Stimulated activated naive CD8-positive, alpha-beta T cell treated with anti-CD3 and anti-CD28 coated beads, Interleukin-15, amount 100 ng/mL, for 72 hours (primary cell): Measurements from ENCODE around the gene HS3ST2.
A peak's percentile ranks its signal among the peaks of the same experiment; 100 is the strongest.
"Not testable (repeated sequence)": the region's sequence is repeated elsewhere in the genome, so short reads cannot be mapped to it uniquely, and the experiment has no call there.

ENCODE experiments used
- ATAC-seq: fragments of 150-1000 bp; cut with Tn5 transposase; 2 replicates; pipeline ENCODE4 v1.10.0; 2021; ENCODE audit warnings: mild to moderate bottlenecking, moderate library complexity
- DNase-seq, 2 donors: peaks; one replicate each; pipeline ENCODE4 v3.0.0; 2021 to 2022
- H3K27ac Mint-ChIP-seq, 2 donors: one replicate each; pipeline ENCODE4 v1.8.0; 2022; ENCODE audit warnings: mild to moderate bottlenecking in 2 of 2, mixed read lengths in 2 of 2, moderate library complexity in 2 of 2
- H3K27me3 Mint-ChIP-seq: one replicate; pipeline ENCODE4 v1.8.0; 2022; ENCODE audit warnings: mixed read lengths
- H3K4me1 Mint-ChIP-seq: one replicate; pipeline ENCODE4 v1.8.0; 2022; ENCODE audit warnings: mild to moderate bottlenecking, mixed read lengths
- H3K4me3 Mint-ChIP-seq, 2 donors: one replicate each; pipeline ENCODE4 v1.8.0; 2022; ENCODE audit warnings: mild to moderate bottlenecking in 2 of 2, mixed read lengths in 2 of 2, moderate library complexity in 1 of 2
- H3K9me3 Mint-ChIP-seq, 2 donors: one replicate each; pipeline ENCODE4 v1.8.0; 2022; ENCODE audit warnings: mixed read lengths in 2 of 2

Gene HS3ST2

DNA sequence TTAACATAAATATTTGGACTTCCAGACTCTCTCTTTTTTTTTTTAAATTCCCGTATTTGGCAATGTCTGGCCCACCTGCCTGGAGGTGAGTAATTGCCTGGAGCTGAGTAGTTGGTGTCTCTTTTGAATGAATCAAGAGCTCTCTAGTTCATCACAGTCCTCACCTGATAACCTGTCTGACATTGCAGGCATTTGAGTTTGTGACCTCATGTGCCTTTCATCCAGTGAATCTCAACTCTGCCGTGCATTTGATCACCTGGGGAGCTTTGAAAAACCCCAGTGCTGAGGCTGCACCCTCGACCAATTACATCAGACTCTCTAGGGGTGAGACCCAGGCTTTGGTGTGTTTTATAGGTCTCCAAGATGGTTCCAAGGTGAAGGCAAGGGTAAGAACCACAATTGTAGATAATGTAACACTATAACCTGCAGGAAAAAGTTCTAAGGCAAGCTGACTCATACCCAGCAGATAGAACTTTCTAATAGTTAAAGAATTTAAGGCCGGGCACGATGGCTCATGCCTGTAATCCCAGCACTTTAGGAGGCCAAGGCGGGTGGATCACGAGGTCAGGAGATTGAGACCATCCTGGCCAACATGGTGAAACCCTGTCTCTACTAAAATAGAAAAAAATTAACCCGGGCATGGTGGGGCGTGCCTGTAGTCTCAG lies 24.5 kb upstream of the HS3ST2 start:
- H3K4me3 Mint-ChIP-seq = no peak overlapping the region
- peaks cover 6% of the 10 kb centered on the region for H3K4me1 Mint-ChIP-seq
- peaks cover 0 to 17% of the 10 kb centered on the region in 2 donors for H3K9me3 Mint-ChIP-seq
- no peak for DNase-seq
- peak overlapping the region in 1 of 2 donors; percentile 74 for H3K27ac Mint-ChIP-seq
- H3K27me3 Mint-ChIP-seq = peaks cover 25% of the 10 kb centered on the region
- ATAC-seq = no peak

GRCh38 chr16:22797551-22797950 lies 16.4 kb upstream of the HS3ST2 start:
- no peaks in the 10 kb centered on the region for H3K4me1 Mint-ChIP-seq
- ATAC-seq (no peak), DNase-seq (no peak)
- no peak overlapping the region for H3K4me3 Mint-ChIP-seq
- H3K9me3 Mint-ChIP-seq = peaks cover 0 to 20% of the 10 kb centered on the region in 2 donors
- H3K27ac Mint-ChIP-seq = no peak overlapping the region
- H3K27me3 Mint-ChIP-seq = peaks cover 23% of the 10 kb centered on the region

GRCh38 chr16:22799113-22799512 lies 14.8 kb upstream of the HS3ST2 start:
- Mint-ChIP-seq H3K27me3 (peaks cover 31% of the 10 kb centered on the region), H3K4me1 (no peaks in the 10 kb centered on the region), H3K27ac (no peak overlapping the region), H3K9me3 (peaks cover 0 to 13% of the 10 kb centered on the region in 2 donors), H3K4me3 (no peak overlapping the region)
- ATAC-seq = no peak
- DNase-seq = no peak

GRCh38 chr16:22804893-22805292 lies 9.1 kb upstream of the HS3ST2 start:
- Mint-ChIP-seq H3K4me3 (no peak overlapping the region), H3K27ac (no peak overlapping the region), H3K4me1 (no peaks in the 10 kb centered on the region), H3K9me3 (no peaks in the 10 kb centered on the region), H3K27me3 (peaks cover 14% of the 10 kb centered on the region)
- ATAC-seq (no peak), DNase-seq (no peak)

GRCh38 chr16:22805326-22805725 lies 8.6 kb upstream of the HS3ST2 start:
- no peak for ATAC-seq
- Mint-ChIP-seq H3K4me3 (no peak overlapping the region), H3K27me3 (peaks cover 14% of the 10 kb centered on the region), H3K27ac (no peak overlapping the region), H3K4me1 (no peaks in the 10 kb centered on the region), H3K9me3 (no peaks in the 10 kb centered on the region)
- DNase-seq = no peak

DNA sequence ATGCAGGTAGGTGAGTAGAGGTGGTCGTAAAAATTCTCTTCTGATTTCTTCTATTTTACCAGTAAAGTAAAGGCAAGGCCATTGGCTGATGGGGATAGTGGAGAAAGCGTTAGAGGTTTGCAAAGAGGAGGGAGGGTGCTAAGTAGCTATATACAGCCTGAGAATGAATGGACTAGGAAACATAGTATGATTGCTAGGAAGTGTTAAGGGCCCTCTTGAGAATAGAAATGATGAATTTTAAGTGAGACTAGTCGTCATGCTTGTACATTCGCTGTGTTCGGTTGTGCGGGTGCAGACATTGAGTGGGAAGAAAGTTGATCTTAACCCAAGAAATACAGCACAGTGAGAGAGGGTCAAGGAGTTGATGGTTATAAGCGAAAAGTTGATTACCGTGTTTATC lies 7.2 kb upstream of the HS3ST2 start:
- no peak overlapping the region for H3K4me3 Mint-ChIP-seq
- ATAC-seq (no peak), DNase-seq (no peak)
- H3K4me1 Mint-ChIP-seq = no peaks in the 10 kb centered on the region
- H3K9me3 Mint-ChIP-seq = no peaks in the 10 kb centered on the region
- no peak overlapping the region for H3K27ac Mint-ChIP-seq
- peaks cover 14% of the 10 kb centered on the region for H3K27me3 Mint-ChIP-seq

DNA sequence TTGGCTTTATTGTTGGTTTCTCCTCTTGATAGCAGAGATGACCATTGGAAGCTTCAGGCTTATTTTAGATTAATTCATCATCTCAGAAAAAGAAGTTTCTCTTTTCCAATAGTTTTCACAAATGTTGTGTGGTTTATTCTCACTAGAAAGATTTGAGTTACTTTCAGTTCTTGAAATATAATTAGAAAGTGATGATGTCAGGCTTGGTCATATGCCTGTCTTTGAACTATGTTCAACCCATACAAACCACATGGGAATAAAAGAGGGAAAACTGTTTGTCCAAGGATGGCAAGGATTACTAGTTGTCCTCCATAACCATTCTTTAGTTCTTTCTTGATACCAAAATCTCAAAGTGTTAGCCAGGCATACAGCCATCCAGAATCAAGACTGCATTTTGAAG lies 3.7 kb upstream of the HS3ST2 start:
- no peak for DNase-seq
- Mint-ChIP-seq H3K9me3 (no peaks in the 10 kb centered on the region), H3K27ac (no peak overlapping the region), H3K4me3 (no peak overlapping the region), H3K4me1 (peaks cover 10% of the 10 kb centered on the region), H3K27me3 (peaks cover 29% of the 10 kb centered on the region)
- no peak for ATAC-seq

DNA sequence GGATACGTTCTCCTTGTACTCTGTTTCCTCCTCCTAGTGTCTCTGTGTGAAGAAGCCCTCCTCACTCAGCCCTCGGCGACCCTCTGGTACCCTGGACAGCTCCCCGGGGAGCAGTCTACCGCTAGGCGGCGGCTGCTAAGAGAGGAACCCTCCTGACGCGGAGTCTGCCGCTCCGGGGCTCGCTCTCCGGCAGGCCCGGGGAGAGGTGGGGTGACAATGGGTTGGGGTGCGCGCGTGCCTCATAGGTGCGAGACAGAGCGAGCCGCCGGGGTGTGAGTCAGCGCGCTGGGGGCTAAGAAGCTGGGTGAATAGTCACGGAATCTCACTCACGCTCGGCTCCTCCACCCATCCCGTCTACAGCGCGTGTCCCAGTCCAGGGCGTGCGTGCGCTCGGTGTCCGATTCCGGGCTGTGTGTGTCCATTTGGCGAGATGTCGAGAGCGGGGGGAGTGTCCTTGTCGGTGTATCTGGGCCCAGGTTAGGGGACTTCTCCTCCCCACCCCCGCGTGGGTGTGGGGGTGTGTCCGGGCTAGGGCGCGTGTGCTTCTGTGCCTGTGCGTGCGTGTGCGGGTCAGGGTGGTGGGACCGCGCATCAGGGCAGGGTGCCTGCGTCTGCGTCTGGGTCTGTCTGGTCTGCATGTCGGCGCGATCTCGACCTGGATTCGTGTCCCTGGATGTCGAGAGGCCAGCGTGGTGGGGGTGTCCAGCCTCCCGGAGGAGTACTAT lies 577 bp upstream of the HS3ST2 start:
- Mint-ChIP-seq H3K4me1 (peaks cover 10% of the 10 kb centered on the region), H3K27me3 (peaks cover 53% of the 10 kb centered on the region), H3K9me3 (no peaks in the 10 kb centered on the region), H3K4me3 (peak overlapping the region in 1 of 2 donors; percentile 40), H3K27ac (no peak overlapping the region)
- peak in 1 of 2 donors; percentile 13 for DNase-seq
- ATAC-seq = peak; percentile 35

GRCh38 chr16:22814711-22815105 lies 746 bp downstream of the HS3ST2 start:
- Mint-ChIP-seq H3K4me3 (no peak overlapping the region), H3K27me3 (peaks cover 60% of the 10 kb centered on the region), H3K9me3 (no peaks in the 10 kb centered on the region), H3K27ac (no peak overlapping the region), H3K4me1 (peaks cover 10% of the 10 kb centered on the region)
- DNase-seq (no peak), ATAC-seq (no peak)

DNA sequence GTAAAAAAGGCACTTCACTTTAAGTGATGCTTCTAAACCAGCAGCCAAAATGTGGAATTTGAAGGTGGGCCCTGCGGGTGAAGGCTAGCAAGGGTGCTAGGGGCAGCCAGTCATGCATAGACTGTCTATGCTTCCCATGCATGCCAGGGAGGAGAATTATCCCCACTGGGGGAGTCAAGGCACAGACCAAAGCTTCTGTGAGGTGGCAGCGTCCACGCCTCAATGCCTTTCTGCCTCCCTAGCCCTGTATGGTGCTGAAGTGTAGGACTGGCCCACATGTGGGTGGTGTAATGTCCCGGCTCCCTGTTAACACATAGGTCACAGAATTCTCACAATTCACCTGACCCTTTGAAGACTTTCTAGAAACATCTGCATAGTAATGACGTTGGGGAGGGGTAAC lies 1.9 kb downstream of the HS3ST2 start:
- no peaks in the 10 kb centered on the region for H3K9me3 Mint-ChIP-seq
- H3K27ac Mint-ChIP-seq = no peak overlapping the region
- no peak overlapping the region for H3K4me3 Mint-ChIP-seq
- H3K27me3 Mint-ChIP-seq = peaks cover 65% of the 10 kb centered on the region
- no peak for ATAC-seq
- peaks cover 10% of the 10 kb centered on the region for H3K4me1 Mint-ChIP-seq
- DNase-seq = no peak

GRCh38 chr16:22816475-22816874 lies 2.5 kb downstream of the HS3ST2 start:
- Mint-ChIP-seq H3K27me3 (peaks cover 65% of the 10 kb centered on the region), H3K27ac (no peak overlapping the region), H3K4me3 (no peak overlapping the region), H3K4me1 (peaks cover 10% of the 10 kb centered on the region), H3K9me3 (no peaks in the 10 kb centered on the region)
- ATAC-seq (no peak), DNase-seq (no peak)

- ATAC-seq, H3K27ac Mint-ChIP-seq, H3K9me3 Mint-ChIP-seq, H3K4me3 Mint-ChIP-seq, H3K4me1 Mint-ChIP-seq, DNase-seq: not testable (repeated sequence)
- peaks cover 51% of the 10 kb centered on the region for H3K27me3 Mint-ChIP-seq
Measured at GRCh38 chr16:22818736-22819135, 4.8 kb downstream of the HS3ST2 start.

- Mint-ChIP-seq H3K4me1 (no peaks in the 10 kb centered on the region), H3K27me3 (peaks cover 22% of the 10 kb centered on the region), H3K9me3 (no peaks in the 10 kb centered on the region), H3K4me3 (no peak overlapping the region), H3K27ac (no peak overlapping the region)
- ATAC-seq (no peak), DNase-seq (no peak)
Measured at GRCh38 chr16:22838681-22839080, 24.7 kb downstream of the HS3ST2 start.

- not testable (repeated sequence) for ATAC-seq, H3K4me3 Mint-ChIP-seq, H3K4me1 Mint-ChIP-seq, DNase-seq, H3K27ac Mint-ChIP-seq, H3K9me3 Mint-ChIP-seq
- peaks cover 27% of the 10 kb centered on the region for H3K27me3 Mint-ChIP-seq
Measured at GRCh38 chr16:22842031-22842430, 28.1 kb downstream of the HS3ST2 start.

- ATAC-seq = no peak
- DNase-seq = no peak
- Mint-ChIP-seq H3K27ac (no peak overlapping the region), H3K9me3 (no peaks in the 10 kb centered on the region), H3K4me1 (peaks cover 6% of the 10 kb centered on the region), H3K4me3 (no peak overlapping the region), H3K27me3 (peaks cover 34% of the 10 kb centered on the region)
Measured at GRCh38 chr16:22843122-22843521, 29.2 kb downstream of the HS3ST2 start.

GRCh38 chr16:22843856-22844255 lies 29.9 kb downstream of the HS3ST2 start:
- Mint-ChIP-seq H3K9me3 (no peaks in the 10 kb centered on the region), H3K4me3 (no peak overlapping the region), H3K4me1 (peaks cover 6% of the 10 kb centered on the region), H3K27me3 (peaks cover 38% of the 10 kb centered on the region), H3K27ac (no peak overlapping the region)
- DNase-seq (no peak), ATAC-seq (no peak)
